Breast epithelium (tissue), 3 donors: ENCODE data around the gene PCDHA11.

Source experiments
- CTCF ChIP-seq, 3 donors: fragments of 450-650 bp; IDR thresholded peaks; one replicate each; pipeline ENCODE4 v1.5.1; 2016 to 2017; ENCODE audit warnings: antibody characterized with exemption in 3 of 3, mild to moderate bottlenecking in 3 of 3, moderate library complexity in 3 of 3
- POLR2A ChIP-seq: fragments of 450-650 bp; IDR thresholded peaks from one replicate; pipeline ENCODE4 v1.6.1; 2016; ENCODE audit warnings: antibody characterized with exemption, mild to moderate bottlenecking, moderate library complexity
- POLR2AphosphoS5 ChIP-seq, 3 donors: sonication (generic); formaldehyde crosslinking; IDR thresholded peaks; one replicate each; pipeline ENCODE4 v1.6.1; 2017; ENCODE audit warnings: antibody characterized with exemption in 3 of 3

- TF ChIP-seq CTCF (IDR thresholded peaks at IDR 0.05), result no peak
- TF ChIP-seq POLR2A, result no peak
- no peak for TF ChIP-seq POLR2AphosphoS5 (IDR thresholded peaks at IDR 0.05)
These were observed 11.4 kb upstream of the PCDHA11 start for GRCh38 chr5:140857177-140857986.
